Gastroesophageal sphincter (tissue), 3 donors: ENCODE results near the gene CDH20.

Experiments used
- POLR2A ChIP-seq, 2 donors: fragments of 450-650 bp; IDR thresholded peaks; one replicate each; pipeline ENCODE4 v1.6.1; 2017; ENCODE audit warnings: antibody characterized with exemption in 2 of 2, mild to moderate bottlenecking in 2 of 2, moderate library complexity in 1 of 2
- POLR2AphosphoS5 ChIP-seq: sonication (generic); formaldehyde crosslinking; IDR thresholded peaks from one replicate; pipeline ENCODE4 v1.6.1; 2017; ENCODE audit warnings: antibody characterized with exemption
- TF ChIP-seq, protein P1 (sequence below), 4 experiments: fragments of 200-600 bp in 2 of 4; fragments of 450-650 bp in 2 of 4; sonication (generic) in 1 of 4; IDR thresholded peaks; one replicate each; pipeline ENCODE4 v1.5.1; 2017 to 2019; ENCODE audit warnings: antibody characterized with exemption in 4 of 4, mild to moderate bottlenecking in 2 of 4, moderate library complexity in 2 of 4

DNA sequence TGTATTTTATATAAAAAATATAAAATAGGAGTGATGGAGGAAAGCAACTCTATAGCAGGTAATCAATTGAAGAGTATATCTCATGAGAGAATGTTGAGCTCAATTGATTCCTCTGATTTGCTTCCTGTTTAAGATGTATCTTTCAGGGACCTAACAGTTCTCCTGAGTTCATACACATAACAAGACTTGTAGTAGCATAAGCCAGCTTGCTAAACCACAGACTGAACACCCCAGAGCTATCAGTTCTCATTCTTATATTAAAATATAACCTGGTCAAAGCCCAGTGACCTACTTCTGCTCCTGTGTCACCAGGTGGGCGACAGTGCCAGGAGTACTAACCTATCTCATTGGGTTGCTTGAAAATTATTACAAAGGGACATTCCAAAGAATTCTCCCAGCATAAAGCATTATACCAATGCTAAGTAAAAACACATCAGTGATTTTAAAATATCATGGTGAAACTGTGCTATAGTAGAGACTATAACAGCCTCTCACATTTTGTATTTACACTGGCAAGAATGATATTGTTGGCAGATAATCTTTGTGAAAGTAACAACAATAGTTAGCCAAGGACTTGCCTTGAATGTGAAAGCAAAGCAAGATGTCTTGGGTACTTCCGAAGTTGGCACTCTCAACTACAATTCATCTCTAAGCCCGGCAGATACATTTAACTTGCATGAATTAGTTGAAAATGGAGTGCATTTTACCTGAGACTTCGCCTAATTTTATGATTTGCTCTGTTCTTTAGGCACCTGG is 40.8 kb upstream of the CDH20 start:
- TF ChIP-seq, protein P1, sequence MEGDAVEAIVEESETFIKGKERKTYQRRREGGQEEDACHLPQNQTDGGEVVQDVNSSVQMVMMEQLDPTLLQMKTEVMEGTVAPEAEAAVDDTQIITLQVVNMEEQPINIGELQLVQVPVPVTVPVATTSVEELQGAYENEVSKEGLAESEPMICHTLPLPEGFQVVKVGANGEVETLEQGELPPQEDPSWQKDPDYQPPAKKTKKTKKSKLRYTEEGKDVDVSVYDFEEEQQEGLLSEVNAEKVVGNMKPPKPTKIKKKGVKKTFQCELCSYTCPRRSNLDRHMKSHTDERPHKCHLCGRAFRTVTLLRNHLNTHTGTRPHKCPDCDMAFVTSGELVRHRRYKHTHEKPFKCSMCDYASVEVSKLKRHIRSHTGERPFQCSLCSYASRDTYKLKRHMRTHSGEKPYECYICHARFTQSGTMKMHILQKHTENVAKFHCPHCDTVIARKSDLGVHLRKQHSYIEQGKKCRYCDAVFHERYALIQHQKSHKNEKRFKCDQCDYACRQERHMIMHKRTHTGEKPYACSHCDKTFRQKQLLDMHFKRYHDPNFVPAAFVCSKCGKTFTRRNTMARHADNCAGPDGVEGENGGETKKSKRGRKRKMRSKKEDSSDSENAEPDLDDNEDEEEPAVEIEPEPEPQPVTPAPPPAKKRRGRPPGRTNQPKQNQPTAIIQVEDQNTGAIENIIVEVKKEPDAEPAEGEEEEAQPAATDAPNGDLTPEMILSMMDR (IDR thresholded peaks at IDR 0.05): no peak
- no peak for TF ChIP-seq POLR2AphosphoS5
- TF ChIP-seq POLR2A (IDR thresholded peaks at IDR 0.05): no peak
